PC-9 (cell line): Measurements from ENCODE around the gene SMURF1.

Experiments used
- CTCF ChIP-seq: fragments of 200-600 bp; sonication (generic); conservative IDR thresholded peaks from 2 replicates; pipeline ENCODE4 v1.6.1; 2017; ENCODE audit warnings: mixed run types, antibody characterized with exemption, mild to moderate bottlenecking, moderate library complexity
- EZH2 ChIP-seq: fragments of 200-600 bp; sonication (generic); IDR thresholded peaks from 2 replicates; pipeline ENCODE4 v1.8.0; 2017; ENCODE audit warnings: antibody characterized with exemption, low read depth

- TF ChIP-seq CTCF (no peak), EZH2 (no peak)
Observed at GRCh38 chr7:99019523-99020412, 124.1 kb downstream of the SMURF1 start.
